Measurements from ENCODE around the gene DOCK8. TPM values are rescaled to one million over a fixed set of nuclear protein-coding genes. Genes with fewer than 3 reads are reported as not detected.

Gene DOCK8
- total and polyA plus RNA-seq, 2 of the 4 experiments (the other 2 are of a cell fraction): not detected

GRCh38 chr9:503881-504852, 289.5 kb downstream of the DOCK8 start, which contains the start of gene KANK1:
Gene KANK1 (plus strand): TSS chr9:504695.
- no peak within 1 kb of the TSS for H4K8ac ChIP-seq (ENCODE audit: low read depth in 2 of 2, low read length in 2 of 2)
- DNase-seq (peak; percentile 24), ATAC-seq (ENCODE audit: low read depth) (peak; percentile 94)
- no peaks in the 10 kb centered on the region for H3K36me3 ChIP-seq (ENCODE audit: control insufficient read depth, insufficient read depth, low read length)
- no peaks in the 10 kb centered on the region for H4K20me1 ChIP-seq (ENCODE audit: insufficient read depth, low read length)
- in situ Hi-C loops (cut with MboI; ENCODE audit: low sequenced_read_pairs) (no loop called here), intact Hi-C loops (cut with micrococcal nuclease) (loop anchor here (2.0 to 10.0 kb wide), 2 partner anchors 59 to 117 kb away; no protein-coding TSS in a partner anchor), dilution Hi-C loops (cut with HindIII; ENCODE audit: low sequenced_read_pairs, unreplicated experiment) (no loop called here)
- H3K4me1 ChIP-seq (ENCODE audit: control insufficient read depth, insufficient read depth, low read length): no peaks in the 10 kb centered on the region; the same call in 1 of the 2 replicates
- no peak within 1 kb of the TSS for H3K14ac ChIP-seq (replicated peaks; ENCODE audit: low read depth, low read length)
- H3K9me1 ChIP-seq (ENCODE audit: insufficient read depth, low read length): no peaks in the 10 kb centered on the region; the same call in 1 of the 2 replicates
- H3K18ac ChIP-seq (ENCODE audit: low read depth, low read length): no peak within 1 kb of the TSS
- POLR2A ChIA-PET (ENCODE audit: unreplicated experiment): no interaction called here
- no peak within 1 kb of the TSS for H2BK120ac ChIP-seq (ENCODE audit: low read depth, low read length)
- H3K79me1 ChIP-seq (ENCODE audit: low read depth in 1 of 2, low read length in 2 of 2): no peaks in the 10 kb centered on the region
- no peak within 1 kb of the TSS for H2BK15ac ChIP-seq (ENCODE audit: low read depth, low read length)
- H3K9ac ChIP-seq (ENCODE audit: low read depth, low read length): no peak within 1 kb of the TSS
- H3K9me3 ChIP-seq (ENCODE audit: control insufficient read depth, insufficient read depth, low read length): 0 out of 2 replicates have a peak, but pooled peaks cover 2% of the 10 kb centered on the region
- no peak for TF ChIP-seq MAFK (IDR thresholded peaks at IDR 0.05; ENCODE audit: low read depth, low read length)
- no peak for TF ChIP-seq SMC3 (IDR thresholded peaks at IDR 0.05; ENCODE audit: low read depth, low read length)
- TF ChIP-seq CEBPB (IDR thresholded peaks at IDR 0.05; ENCODE audit: low read depth, low read length): no peak
- 0 out of 2 replicates have a peak, but pooled peaks have one; percentile 9 for TF ChIP-seq RAD21 (IDR thresholded peaks at IDR 0.05; ENCODE audit: low read length)
- TF ChIP-seq, protein P1, sequence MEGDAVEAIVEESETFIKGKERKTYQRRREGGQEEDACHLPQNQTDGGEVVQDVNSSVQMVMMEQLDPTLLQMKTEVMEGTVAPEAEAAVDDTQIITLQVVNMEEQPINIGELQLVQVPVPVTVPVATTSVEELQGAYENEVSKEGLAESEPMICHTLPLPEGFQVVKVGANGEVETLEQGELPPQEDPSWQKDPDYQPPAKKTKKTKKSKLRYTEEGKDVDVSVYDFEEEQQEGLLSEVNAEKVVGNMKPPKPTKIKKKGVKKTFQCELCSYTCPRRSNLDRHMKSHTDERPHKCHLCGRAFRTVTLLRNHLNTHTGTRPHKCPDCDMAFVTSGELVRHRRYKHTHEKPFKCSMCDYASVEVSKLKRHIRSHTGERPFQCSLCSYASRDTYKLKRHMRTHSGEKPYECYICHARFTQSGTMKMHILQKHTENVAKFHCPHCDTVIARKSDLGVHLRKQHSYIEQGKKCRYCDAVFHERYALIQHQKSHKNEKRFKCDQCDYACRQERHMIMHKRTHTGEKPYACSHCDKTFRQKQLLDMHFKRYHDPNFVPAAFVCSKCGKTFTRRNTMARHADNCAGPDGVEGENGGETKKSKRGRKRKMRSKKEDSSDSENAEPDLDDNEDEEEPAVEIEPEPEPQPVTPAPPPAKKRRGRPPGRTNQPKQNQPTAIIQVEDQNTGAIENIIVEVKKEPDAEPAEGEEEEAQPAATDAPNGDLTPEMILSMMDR (conservative IDR thresholded peaks at IDR 0.05; ENCODE audit: low read depth, low read length): peak; percentile 33
- no peak within 1 kb of the TSS for H2BK5ac ChIP-seq (ENCODE audit: low read depth, low read length, poor library complexity, severe bottlenecking)
- no peak within 1 kb of the TSS for H2BK20ac ChIP-seq (ENCODE audit: low read depth, low read length)
- peaks cover 27% of the 10 kb centered on the region for H3K27me3 ChIP-seq (ENCODE audit: control insufficient read depth, insufficient read depth, low read length)
- BruUV-seq (replicated peaks): no TSS peak
- H4K91ac ChIP-seq (ENCODE audit: insufficient read depth, low read depth, low read length): no peak within 1 kb of the TSS
- H2AK9ac ChIP-seq (replicated peaks; ENCODE audit: low read depth, low read length, poor library complexity): peak within 1 kb of the TSS; percentile 72
- no peak within 1 kb of the TSS for H3K4ac ChIP-seq (ENCODE audit: low read depth, low read length)
- H3K23ac ChIP-seq (ENCODE audit: low read depth, low read length): no peak within 1 kb of the TSS
- peak within 1 kb of the TSS; percentile 93 for H2AFZ ChIP-seq (replicated peaks; ENCODE audit: low read length, poor library complexity)
- CTCF ChIA-PET: interaction anchor here (1.2 kb wide), 1 partner anchor 15 kb away, joined by 4 read pairs; no protein-coding TSS in a partner anchor
- H3K4me2 ChIP-seq (ENCODE audit: low read depth, low read length): peak within 1 kb of the TSS; percentile 87
- peak within 1 kb of the TSS; percentile 47 for H3K4me3 ChIP-seq (ENCODE audit: insufficient read depth, low read depth, low read length)
- no peak within 1 kb of the TSS for H3K27ac ChIP-seq (ENCODE audit: insufficient read depth, low read length)
- H4K5ac ChIP-seq (ENCODE audit: low read depth, low read length): no peak within 1 kb of the TSS
- H2AK5ac ChIP-seq (ENCODE audit: low read depth, low read length): no peak within 1 kb of the TSS
- 2% methylated on average over 39 of the region's 119 CpGs; no CpG with 5 or more reads in 1 of the 2 experiments for WGBS, 2 experiments (ENCODE audit: extremely low coverage in 2 of 2, insufficient read length in 1 of 2)
- no peak within 1 kb of the TSS for H3K56ac ChIP-seq (ENCODE audit: extremely low read depth, insufficient read depth, low read length)
